Lower lobe of right lung (tissue), 2 donors: ENCODE data around the gene LOX. TPM values are rescaled to one million over a fixed set of nuclear protein-coding genes. Genes with fewer than 3 reads are reported as not detected.

Source experiments
- ATAC-seq, 2 donors: fragments of 200-7000 bp; cut with Tn5 transposase; one replicate each; pipeline ENCODE4 v1.9.1; 2020 to 2022; ENCODE audit warnings: mild to moderate bottlenecking in 2 of 2, moderate library complexity in 2 of 2
- DNase-seq: peaks from one replicate; pipeline ENCODE4 v3.0.0-alpha.2; 2020
- H3K27ac ChIP-seq: fragments of 200-600 bp; one replicate; pipeline ENCODE4 v1.8.0; 2022
- H3K27me3 ChIP-seq: fragments of 200-600 bp; one replicate; pipeline ENCODE4 v1.8.0; 2022; ENCODE audit warnings: low read depth
- H3K36me3 ChIP-seq: fragments of 200-600 bp; one replicate; pipeline ENCODE4 v1.8.0; 2022; ENCODE audit warnings: mild to moderate bottlenecking
- H3K4me1 ChIP-seq: fragments of 200-600 bp; one replicate; pipeline ENCODE4 v1.8.0; 2022
- H3K4me3 ChIP-seq: fragments of 200-600 bp; one replicate; pipeline ENCODE4 v1.8.0; 2022; ENCODE audit warnings: mild to moderate bottlenecking
- H3K9me3 ChIP-seq: fragments of 200-600 bp; one replicate; pipeline ENCODE4 v1.8.0; 2022
- intact Hi-C: fragments of 100-400 bp; cut with DNase I; formaldehyde crosslinking; loops from one replicate; pipeline ENCODE4 v1.11.0; 2022
- long read RNA-seq: library from polyadenylated mRNA; unstranded; transcript quantifications from one replicate; pipeline ENCODE4 v2.0.0, GENCODE V29; 2021
- total RNA-seq: library from RNA; stranded (reverse); fragmentation: NEBNext Ultra II Directional; extraction: Animal tissue kit (Norgen Biotek cat#: 25700); gene quantifications from one replicate; pipeline ENCODE4 v1.2.1, GENCODE V29; 2021
- TF ChIP-seq, protein P1 (sequence below): fragments of 200-600 bp; IDR thresholded peaks from one replicate; pipeline ENCODE4 v1.8.0; 2022; ENCODE audit warnings: antibody characterized with exemption, mild to moderate bottlenecking
- donor health status: DM: no; HTN: yes; CAD: no; lungs with severe emphysema.

The LOX gene, protein sequence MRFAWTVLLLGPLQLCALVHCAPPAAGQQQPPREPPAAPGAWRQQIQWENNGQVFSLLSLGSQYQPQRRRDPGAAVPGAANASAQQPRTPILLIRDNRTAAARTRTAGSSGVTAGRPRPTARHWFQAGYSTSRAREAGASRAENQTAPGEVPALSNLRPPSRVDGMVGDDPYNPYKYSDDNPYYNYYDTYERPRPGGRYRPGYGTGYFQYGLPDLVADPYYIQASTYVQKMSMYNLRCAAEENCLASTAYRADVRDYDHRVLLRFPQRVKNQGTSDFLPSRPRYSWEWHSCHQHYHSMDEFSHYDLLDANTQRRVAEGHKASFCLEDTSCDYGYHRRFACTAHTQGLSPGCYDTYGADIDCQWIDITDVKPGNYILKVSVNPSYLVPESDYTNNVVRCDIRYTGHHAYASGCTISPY
- 16.2 TPM for total RNA-seq
- long read RNA-seq, full-length matches to known transcripts, result 6 of 8 reads
- long read RNA-seq, partial matches to known transcripts, result 0 of 8 reads
- long read RNA-seq, other reads (novel, unspliced or antisense), result 2 of 8 reads

DNA sequence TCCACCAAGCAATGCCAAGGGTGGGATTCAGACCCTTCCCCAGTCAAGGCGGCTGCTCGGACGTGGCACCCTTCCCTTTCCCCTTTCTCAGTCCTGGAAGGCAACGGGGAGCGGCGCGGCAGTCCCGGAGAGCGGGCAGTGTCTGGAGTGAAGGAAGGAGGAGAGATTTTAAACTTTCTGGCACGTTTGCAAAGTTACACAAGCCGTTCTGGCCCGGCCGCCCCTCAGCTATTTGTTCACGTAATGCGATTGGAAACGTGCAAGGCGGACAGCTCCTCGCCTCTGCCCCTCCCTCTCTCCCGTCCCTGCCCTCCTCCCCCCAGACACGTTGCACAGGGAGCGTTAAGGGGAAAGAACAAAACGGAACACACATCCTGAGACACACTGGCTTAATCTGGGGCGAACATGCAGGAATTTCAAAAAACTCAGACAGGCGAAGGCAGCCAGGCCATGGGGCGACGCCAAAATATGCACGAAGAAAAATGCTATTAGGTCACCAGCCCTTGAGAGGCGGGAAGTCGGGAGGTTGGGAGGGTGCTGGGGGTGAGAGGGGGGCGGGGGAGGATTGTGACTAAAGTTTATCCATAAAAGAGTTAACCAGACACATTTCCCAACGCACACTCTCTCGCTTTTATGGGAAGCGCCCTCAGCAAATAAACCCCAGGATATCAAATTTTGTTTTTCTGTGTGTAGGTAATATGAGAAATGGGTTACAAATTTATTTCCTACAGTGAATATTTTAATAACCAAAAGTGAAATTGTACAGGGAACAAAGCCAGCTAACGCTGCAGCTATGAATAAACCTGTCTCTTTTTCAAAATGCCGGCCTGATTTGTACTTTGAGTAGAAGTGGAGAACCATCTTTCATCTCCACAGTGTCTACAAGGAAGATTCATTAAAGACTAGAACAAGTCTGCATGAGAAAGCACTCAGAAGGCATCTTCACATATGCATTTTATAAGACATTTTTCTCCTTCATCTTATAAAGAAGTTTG lies at the start of gene LOX:
Gene LOX, minus strand, starts transcription at position 144 of the 995 bp plus-strand sequence. CDS start 274 bp downstream, outside the sequence.
- intact Hi-C loops, result no loop called here
- TF ChIP-seq, protein P1, sequence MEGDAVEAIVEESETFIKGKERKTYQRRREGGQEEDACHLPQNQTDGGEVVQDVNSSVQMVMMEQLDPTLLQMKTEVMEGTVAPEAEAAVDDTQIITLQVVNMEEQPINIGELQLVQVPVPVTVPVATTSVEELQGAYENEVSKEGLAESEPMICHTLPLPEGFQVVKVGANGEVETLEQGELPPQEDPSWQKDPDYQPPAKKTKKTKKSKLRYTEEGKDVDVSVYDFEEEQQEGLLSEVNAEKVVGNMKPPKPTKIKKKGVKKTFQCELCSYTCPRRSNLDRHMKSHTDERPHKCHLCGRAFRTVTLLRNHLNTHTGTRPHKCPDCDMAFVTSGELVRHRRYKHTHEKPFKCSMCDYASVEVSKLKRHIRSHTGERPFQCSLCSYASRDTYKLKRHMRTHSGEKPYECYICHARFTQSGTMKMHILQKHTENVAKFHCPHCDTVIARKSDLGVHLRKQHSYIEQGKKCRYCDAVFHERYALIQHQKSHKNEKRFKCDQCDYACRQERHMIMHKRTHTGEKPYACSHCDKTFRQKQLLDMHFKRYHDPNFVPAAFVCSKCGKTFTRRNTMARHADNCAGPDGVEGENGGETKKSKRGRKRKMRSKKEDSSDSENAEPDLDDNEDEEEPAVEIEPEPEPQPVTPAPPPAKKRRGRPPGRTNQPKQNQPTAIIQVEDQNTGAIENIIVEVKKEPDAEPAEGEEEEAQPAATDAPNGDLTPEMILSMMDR, result no peak
- ATAC-seq (peak; percentile 78 to 81), DNase-seq (peak; percentile 65)
- Histone ChIP-seq H3K4me1 (peaks cover 25% of the 10 kb centered on the region), H3K9me3 (no peaks in the 10 kb centered on the region), H3K4me3 (peak within 1 kb of the TSS; percentile 65), H3K36me3 (peaks cover 9% of the 10 kb centered on the region), H3K27me3 (peaks cover 16% of the 10 kb centered on the region), H3K27ac (peak within 1 kb of the TSS; percentile 59)

DNA sequence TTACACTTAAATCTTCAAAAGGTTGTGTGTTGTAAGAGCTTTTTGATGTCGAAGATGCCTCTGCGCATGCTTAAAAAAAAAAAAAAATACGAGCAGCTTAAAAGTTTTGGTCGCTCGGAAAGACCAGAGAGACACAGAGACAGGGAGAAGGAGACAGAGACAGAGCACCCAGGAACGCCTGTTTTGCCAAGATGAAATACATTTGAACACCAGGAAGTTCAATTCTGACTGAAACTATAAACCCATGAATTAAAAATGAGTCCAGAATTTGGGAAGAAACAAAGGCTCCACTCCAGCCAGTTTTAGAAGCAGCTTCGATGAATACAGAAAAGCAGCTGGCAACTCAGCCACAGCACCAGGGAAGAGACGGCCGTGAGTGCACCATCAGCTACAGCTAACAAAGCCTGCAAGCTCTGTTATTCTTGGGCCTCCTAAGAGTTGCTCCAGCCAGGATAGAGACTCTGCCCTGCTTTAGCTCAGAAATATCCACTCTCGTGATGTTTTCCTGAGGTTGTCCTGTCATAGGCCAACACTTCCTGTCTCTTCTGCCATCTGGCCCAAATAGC lies 48.8 kb upstream of the LOX start:
- Histone ChIP-seq H3K9me3 (no peaks in the 10 kb centered on the region), H3K4me1 (no peaks in the 10 kb centered on the region), H3K4me3 (no peak overlapping the region), H3K27me3 (no peaks in the 10 kb centered on the region), H3K36me3 (no peaks in the 10 kb centered on the region), H3K27ac (no peak overlapping the region)
- TF ChIP-seq, protein P1, result no peak
- intact Hi-C loops, result no loop called here
- ATAC-seq (no peak), DNase-seq (no peak)

DNA sequence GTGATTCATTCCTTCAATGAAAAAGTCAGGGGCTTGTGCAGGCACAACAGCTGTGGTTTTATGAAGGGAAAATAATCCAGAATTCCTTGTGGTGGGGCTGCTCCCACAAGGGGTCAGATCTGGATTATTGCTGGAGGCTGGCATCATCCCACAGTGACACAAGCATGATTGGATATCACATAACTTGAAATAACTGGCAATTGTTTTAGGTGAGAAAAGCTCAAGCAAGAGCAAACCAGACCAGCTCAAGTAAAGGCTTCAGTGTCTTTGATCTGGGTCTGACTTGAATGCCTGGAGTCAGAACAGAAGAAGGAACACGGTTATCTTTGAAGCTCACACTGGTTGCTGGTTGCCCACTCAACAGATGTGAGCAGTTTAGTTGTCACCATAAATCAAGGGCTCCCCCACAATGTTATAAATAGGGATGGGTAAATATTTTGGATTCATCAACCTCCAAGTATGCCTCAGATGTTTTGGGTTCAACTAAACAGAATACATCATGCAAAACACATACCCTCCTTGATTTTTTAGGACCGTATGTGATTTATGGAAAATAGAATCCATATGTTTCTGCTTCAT lies 48.2 kb upstream of the LOX start:
- Histone ChIP-seq H3K36me3 (no peaks in the 10 kb centered on the region), H3K4me3 (no peak overlapping the region), H3K27me3 (no peaks in the 10 kb centered on the region), H3K4me1 (no peaks in the 10 kb centered on the region), H3K27ac (no peak overlapping the region), H3K9me3 (no peaks in the 10 kb centered on the region)
- ATAC-seq (no peak), DNase-seq (no peak)
- intact Hi-C loops, result no loop called here
- TF ChIP-seq, protein P1, result no peak

DNA sequence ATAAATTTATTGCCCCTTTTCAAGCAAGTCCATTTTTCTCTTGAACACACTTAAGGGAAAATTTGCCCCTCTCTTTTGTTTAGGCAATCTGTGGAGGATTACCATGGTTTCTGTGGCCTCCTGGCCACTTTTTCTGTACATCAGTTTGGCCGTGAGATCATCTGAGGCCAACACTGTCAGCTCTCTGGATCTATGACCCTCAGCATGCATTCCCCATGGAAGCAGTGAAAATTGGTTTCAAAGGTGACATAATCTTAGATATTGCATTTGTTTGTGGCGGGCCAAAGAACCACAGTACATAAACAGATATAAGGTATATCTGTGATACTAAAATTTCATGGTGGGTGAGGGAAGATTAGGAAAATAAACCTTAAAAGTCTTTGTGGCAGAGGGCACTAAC lies 46.7 kb upstream of the LOX start:
- Histone ChIP-seq H3K27ac (no peak overlapping the region), H3K4me1 (no peaks in the 10 kb centered on the region), H3K9me3 (no peaks in the 10 kb centered on the region), H3K4me3 (no peak overlapping the region), H3K27me3 (no peaks in the 10 kb centered on the region), H3K36me3 (no peaks in the 10 kb centered on the region)
- TF ChIP-seq, protein P1, result no peak
- DNase-seq (no peak), ATAC-seq (no peak)
- intact Hi-C loops, result no loop called here
